Loucy (cell line): ENCODE data around the gene ISG20L2.

Source experiments
- H2AFZ ChIP-seq: fragments of 200-600 bp; sonication (generic); 2 replicates; pipeline ENCODE4 v1.6.0; 2016; ENCODE audit warnings: antibody characterized with exemption, mild to moderate bottlenecking, low read length, moderate library complexity
- H3F3A ChIP-seq: fragments of 200-600 bp; 2 replicates; pipeline ENCODE4 v1.6.0; 2016; ENCODE audit warnings: antibody characterized with exemption, low read depth, mild to moderate bottlenecking
- H3K27me3 ChIP-seq: fragments of 200-600 bp; sonication (generic); 2 replicates; pipeline ENCODE4 v1.6.1; 2014; ENCODE audit warnings: low read length, mild to moderate bottlenecking; ENCODE audit not compliant: insufficient read depth, poor library complexity, severe bottlenecking
- H3K36me3 ChIP-seq: fragments of 200-600 bp; sonication (generic); 2 replicates; pipeline ENCODE4 v1.6.1; 2016; ENCODE audit warnings: low read length; ENCODE audit not compliant: insufficient read depth
- H3K4me1 ChIP-seq: fragments of 200-600 bp; sonication (generic); 2 replicates; pipeline ENCODE4 v1.5.1; 2014; ENCODE audit warnings: low read length, mild to moderate bottlenecking; ENCODE audit not compliant: insufficient read depth, poor library complexity, severe bottlenecking
- H3K4me2 ChIP-seq: fragments of 200-600 bp; sonication (generic); 2 replicates; pipeline ENCODE4 v1.6.0; 2014; ENCODE audit warnings: antibody characterized with exemption, low read length, low read depth, mild to moderate bottlenecking; ENCODE audit not compliant: poor library complexity, severe bottlenecking
- H3K4me3 ChIP-seq: fragments of 200-600 bp; sonication (generic); 2 replicates; pipeline ENCODE4 v1.5.1; 2014; ENCODE audit warnings: low read length, mild to moderate bottlenecking, mixed read lengths; ENCODE audit not compliant: poor library complexity, severe bottlenecking
- H3K79me2 ChIP-seq: fragments of 200-600 bp; sonication (generic); 2 replicates; pipeline ENCODE4 v1.6.1; 2014; ENCODE audit warnings: low read length; ENCODE audit not compliant: insufficient read depth
- H3K9ac ChIP-seq: fragments of 200-600 bp; sonication (generic); 2 replicates; pipeline ENCODE4 v1.6.0; 2014; ENCODE audit warnings: mild to moderate bottlenecking, low read depth, low read length, moderate library complexity; ENCODE audit not compliant: poor library complexity, severe bottlenecking
- H3K9me2 ChIP-seq: fragments of 200-600 bp; sonication (generic); replicated peaks from 2 replicates; pipeline ENCODE4 v1.6.1; 2016; ENCODE audit warnings: low read depth, low read length, mixed read lengths
- H3K9me3 ChIP-seq: fragments of 200-600 bp; sonication (generic); 2 replicates; pipeline ENCODE4 v1.6.1; 2014; ENCODE audit warnings: mild to moderate bottlenecking, antibody characterized with exemption, low read length, low read depth; ENCODE audit not compliant: insufficient read depth
- H4K20me1 ChIP-seq: fragments of 200-600 bp; sonication (generic); 2 replicates; pipeline ENCODE4 v1.6.0; 2014; ENCODE audit warnings: antibody characterized with exemption, low read length, mild to moderate bottlenecking; ENCODE audit not compliant: insufficient read depth, poor library complexity, severe bottlenecking
- CTCF ChIP-seq: fragments of 200-600 bp; sonication (generic); conservative IDR thresholded peaks from 2 replicates; pipeline ENCODE4 v1.5.1; 2014; ENCODE audit warnings: mild to moderate bottlenecking, antibody characterized with exemption, low read length
- EZH2phosphoT487 ChIP-seq: fragments of 200-600 bp; IDR thresholded peaks from 2 replicates; pipeline ENCODE4 v1.6.1; 2018; ENCODE audit warnings: antibody characterized with exemption, mild to moderate bottlenecking, moderate library complexity, borderline replicate concordance

Gene ISG20L2

GRCh38 chr1:156741481-156741983, 13.0 kb upstream of the ISG20L2 start:
- H3K79me2 ChIP-seq = peaks cover 54% of the 10 kb centered on the region

GRCh38 chr1:156740741-156741480, 12.3 kb upstream of the ISG20L2 start, which contains the start of gene MRPL24:
Gene MRPL24 (minus strand): TSS chr1:156741088. CDS start chr1:156738704, 2,384 bp downstream.
- Histone ChIP-seq H3K4me3 (peak within 1 kb of the TSS; percentile 96), H2AFZ (peak within 1 kb of the TSS; percentile 88), H4K20me1 (peaks cover 17% of the 10 kb centered on the region), H3K9me2 (no peaks in the 10 kb centered on the region), H3K9me3 (no peaks in the 10 kb centered on the region), H3K79me2 (peaks cover 48% of the 10 kb centered on the region), H3K4me1 (peaks cover 23% of the 10 kb centered on the region), H3K4me2 (peak within 1 kb of the TSS; percentile 91), H3K36me3 (peaks cover 37% of the 10 kb centered on the region; the same call in 1 of the 2 replicates), H3F3A (peaks cover 19% of the 10 kb centered on the region; the same call in 1 of the 2 replicates), H3K27me3 (no peaks in the 10 kb centered on the region), H3K9ac (peak within 1 kb of the TSS; percentile 93)
- TF ChIP-seq CTCF (no peak), EZH2phosphoT487 (no peak)

More at GRCh38 chr1:156741481-156741983, 13.0 kb upstream of the ISG20L2 start:
- Histone ChIP-seq H4K20me1 (peaks cover 24% of the 10 kb centered on the region), H3K9me2 (no peaks in the 10 kb centered on the region), H3K4me3 (peak overlapping the region; percentile 61), H3K4me1 (peaks cover 29% of the 10 kb centered on the region), H3K9ac (peak overlapping the region; percentile 64), H3K36me3 (peaks cover 37% of the 10 kb centered on the region; the same call in 1 of the 2 replicates), H3K9me3 (no peaks in the 10 kb centered on the region), H3K4me2 (peak overlapping the region; percentile 81), H3K27me3 (no peaks in the 10 kb centered on the region), H2AFZ (no peak overlapping the region), H3F3A (peaks cover 19% of the 10 kb centered on the region; the same call in 1 of the 2 replicates)
- TF ChIP-seq EZH2phosphoT487 (no peak), CTCF (no peak)

GRCh38 chr1:156740237-156740740, 11.7 kb upstream of the ISG20L2 start:
- no peaks in the 10 kb centered on the region for H3K9me2 ChIP-seq
- H3K79me2 ChIP-seq = peaks cover 42% of the 10 kb centered on the region
- peaks cover 32% of the 10 kb centered on the region; the same call in 1 of the 2 replicates for H3K36me3 ChIP-seq
- H3K9me3 ChIP-seq = no peaks in the 10 kb centered on the region
- peak overlapping the region; percentile 91 for H3K4me2 ChIP-seq
- H3K4me1 ChIP-seq = peaks cover 18% of the 10 kb centered on the region
- peak overlapping the region; percentile 88 for H2AFZ ChIP-seq
- H3K9ac ChIP-seq = peak overlapping the region; percentile 93
- TF ChIP-seq EZH2phosphoT487 (no peak), CTCF (no peak)
- H3K4me3 ChIP-seq = peak overlapping the region; percentile 96
- no peaks in the 10 kb centered on the region for H3K27me3 ChIP-seq
- peaks cover 19% of the 10 kb centered on the region; the same call in 1 of the 2 replicates for H3F3A ChIP-seq
- peaks cover 11% of the 10 kb centered on the region for H4K20me1 ChIP-seq
